Trophoblast cell (in vitro differentiated cells and primary cell): ENCODE data around the gene CLEC3A.

Source experiments
- DNase-seq, 2 donors: peaks; one replicate each; pipeline ENCODE4 v3.0.0-alpha.2; 2016
- H2AFZ ChIP-seq: 2 replicates; pipeline ENCODE4 v1.6.1; 2013; ENCODE audit warnings: low read length, moderate library complexity, mild to moderate bottlenecking; ENCODE audit not compliant: insufficient read depth, poor library complexity
- H2AK5ac ChIP-seq: 2 replicates; pipeline ENCODE4 v1.6.1; 2013; ENCODE audit warnings: mild to moderate bottlenecking, low read length
- H2BK120ac ChIP-seq: 2 replicates; pipeline ENCODE4 v1.6.1; 2013; ENCODE audit warnings: low read length, mild to moderate bottlenecking, moderate library complexity; ENCODE audit not compliant: insufficient read depth, poor library complexity
- H2BK12ac ChIP-seq: 2 replicates; pipeline ENCODE4 v1.6.1; 2013; ENCODE audit warnings: mild to moderate bottlenecking, low read length, moderate library complexity
- H2BK5ac ChIP-seq: 2 replicates; pipeline ENCODE4 v1.6.1; 2013; ENCODE audit warnings: low read length, low read depth, moderate library complexity, mild to moderate bottlenecking; ENCODE audit not compliant: poor library complexity
- H3K14ac ChIP-seq: 2 replicates; pipeline ENCODE4 v1.6.1; 2013; ENCODE audit warnings: mild to moderate bottlenecking, low read length
- H3K18ac ChIP-seq: 2 replicates; pipeline ENCODE4 v1.6.1; 2013; ENCODE audit warnings: mild to moderate bottlenecking, low read length
- H3K23ac ChIP-seq: 2 replicates; pipeline ENCODE4 v1.6.1; 2013; ENCODE audit warnings: low read length
- H3K27ac ChIP-seq: 2 replicates; pipeline ENCODE4 v1.5.1; 2013; ENCODE audit warnings: low read depth, mild to moderate bottlenecking, inconsistent platforms, low read length, moderate library complexity
- H3K27me3 ChIP-seq: 2 replicates; pipeline ENCODE4 v1.6.1; 2013; ENCODE audit warnings: inconsistent platforms, mild to moderate bottlenecking, low read length, moderate library complexity; ENCODE audit not compliant: insufficient read depth
- H3K36me3 ChIP-seq, 2 experiments: 1 replicate in 1 of 2; 2 replicates in 1 of 2; pipeline ENCODE4 v1.6.1; 2013; ENCODE audit warnings: low read length in 2 of 2, mild to moderate bottlenecking in 2 of 2, moderate library complexity in 1 of 2; ENCODE audit not compliant: insufficient read depth in 2 of 2, control insufficient read depth in 1 of 2
- H3K4ac ChIP-seq: 2 replicates; pipeline ENCODE4 v1.6.1; 2013; ENCODE audit warnings: low read depth, mild to moderate bottlenecking, low read length, moderate library complexity
- H3K4me1 ChIP-seq, 2 experiments: 1 replicate in 1 of 2; 2 replicates in 1 of 2; pipeline ENCODE4 v1.6.1; 2013; ENCODE audit warnings: low read length in 2 of 2, mild to moderate bottlenecking in 2 of 2, moderate library complexity in 1 of 2; ENCODE audit not compliant: insufficient read depth in 2 of 2, control insufficient read depth in 1 of 2
- H3K4me2 ChIP-seq: 2 replicates; pipeline ENCODE4 v1.6.1; 2013; ENCODE audit warnings: inconsistent platforms, mild to moderate bottlenecking, low read length, moderate library complexity
- H3K4me3 ChIP-seq: 2 replicates; pipeline ENCODE4 v1.5.1; 2013; ENCODE audit warnings: mild to moderate bottlenecking, low read depth, low read length, inconsistent platforms
- H3K79me1 ChIP-seq: one replicate; pipeline ENCODE4 v1.6.1; 2013; ENCODE audit warnings: low read length
- H3K79me2 ChIP-seq: 2 replicates; pipeline ENCODE4 v1.6.1; 2013; ENCODE audit warnings: low read length, mild to moderate bottlenecking; ENCODE audit not compliant: control insufficient read depth, insufficient read depth, poor library complexity
- H3K9ac ChIP-seq: 2 replicates; pipeline ENCODE4 v1.6.1; 2013; ENCODE audit warnings: mild to moderate bottlenecking, low read length
- H3K9me3 ChIP-seq: 2 replicates; pipeline ENCODE4 v1.6.1; 2013; ENCODE audit warnings: low read depth, mild to moderate bottlenecking, control low read depth, inconsistent platforms, low read length; ENCODE audit not compliant: insufficient read depth
- H4K12ac ChIP-seq: 2 replicates; pipeline ENCODE4 v1.6.1; 2013; ENCODE audit warnings: low read depth, mild to moderate bottlenecking, low read length, moderate library complexity
- H4K8ac ChIP-seq: 2 replicates; pipeline ENCODE4 v1.6.1; 2013; ENCODE audit warnings: low read depth, mild to moderate bottlenecking, low read length, moderate library complexity
- H4K91ac ChIP-seq: one replicate; pipeline ENCODE4 v1.6.1; 2013; ENCODE audit warnings: low read depth, mild to moderate bottlenecking, low read length, moderate library complexity
- WGBS: extraction: QIAGEN DNeasy Blood & Tissue Kit; methylation state at CpG from one replicate; pipeline ENCODE4 v1.1.7; 2013; ENCODE audit warnings: missing lambda C conversion rate; ENCODE audit not compliant: insufficient read length, insufficient coverage; ENCODE audit errors: extremely low coverage; 5-methylcytosine and 5-hydroxymethylcytosine counted together

The CLEC3A gene

DNA sequence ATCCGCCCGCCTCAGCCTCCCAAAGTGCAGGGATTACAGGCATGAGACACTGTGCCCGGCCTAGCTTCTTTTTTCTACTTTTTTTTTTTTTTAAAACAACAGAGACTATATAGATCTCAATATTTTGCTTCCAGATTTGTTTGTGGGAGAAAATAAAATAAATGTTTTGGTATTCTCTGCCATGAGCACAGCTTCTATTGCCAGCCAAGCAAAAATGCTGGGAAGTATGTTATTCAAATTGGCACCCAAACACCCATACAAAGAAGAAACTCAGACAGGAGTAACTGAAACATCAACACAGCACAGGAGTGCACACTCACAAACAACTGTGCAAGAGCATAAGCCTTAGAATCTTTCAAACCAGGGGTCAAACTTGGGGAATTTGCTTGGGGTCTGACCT lies 37.2 kb upstream of the CLEC3A start:
- H3K79me2 ChIP-seq: no peaks in the 10 kb centered on the region
- H3K9me3 ChIP-seq: no peaks in the 10 kb centered on the region
- no peak overlapping the region for H4K8ac ChIP-seq
- no peak overlapping the region for H2AK5ac ChIP-seq
- H3K4me1 ChIP-seq: no peaks in the 10 kb centered on the region
- no peak overlapping the region for H3K4me2 ChIP-seq
- H3K79me1 ChIP-seq: no peaks in the 10 kb centered on the region
- no peak overlapping the region for H2AFZ ChIP-seq
- H3K14ac ChIP-seq: no peak overlapping the region
- H3K4ac ChIP-seq: no peak overlapping the region
- H3K27me3 ChIP-seq: no peaks in the 10 kb centered on the region
- no peak overlapping the region for H3K9ac ChIP-seq
- H3K36me3 ChIP-seq: no peaks in the 10 kb centered on the region
- no peak overlapping the region for H3K18ac ChIP-seq
- no peak overlapping the region for H2BK5ac ChIP-seq
- H3K4me3 ChIP-seq: no peak overlapping the region
- H4K91ac ChIP-seq: no peak overlapping the region
- no peak overlapping the region for H4K12ac ChIP-seq
- no peak overlapping the region for H3K23ac ChIP-seq
- no peak for DNase-seq
- H2BK12ac ChIP-seq: no peak overlapping the region
- no peak overlapping the region for H3K27ac ChIP-seq
- H2BK120ac ChIP-seq: no peak overlapping the region
- WGBS: no CpG with 5 or more reads among the region's 3 CpGs

DNA sequence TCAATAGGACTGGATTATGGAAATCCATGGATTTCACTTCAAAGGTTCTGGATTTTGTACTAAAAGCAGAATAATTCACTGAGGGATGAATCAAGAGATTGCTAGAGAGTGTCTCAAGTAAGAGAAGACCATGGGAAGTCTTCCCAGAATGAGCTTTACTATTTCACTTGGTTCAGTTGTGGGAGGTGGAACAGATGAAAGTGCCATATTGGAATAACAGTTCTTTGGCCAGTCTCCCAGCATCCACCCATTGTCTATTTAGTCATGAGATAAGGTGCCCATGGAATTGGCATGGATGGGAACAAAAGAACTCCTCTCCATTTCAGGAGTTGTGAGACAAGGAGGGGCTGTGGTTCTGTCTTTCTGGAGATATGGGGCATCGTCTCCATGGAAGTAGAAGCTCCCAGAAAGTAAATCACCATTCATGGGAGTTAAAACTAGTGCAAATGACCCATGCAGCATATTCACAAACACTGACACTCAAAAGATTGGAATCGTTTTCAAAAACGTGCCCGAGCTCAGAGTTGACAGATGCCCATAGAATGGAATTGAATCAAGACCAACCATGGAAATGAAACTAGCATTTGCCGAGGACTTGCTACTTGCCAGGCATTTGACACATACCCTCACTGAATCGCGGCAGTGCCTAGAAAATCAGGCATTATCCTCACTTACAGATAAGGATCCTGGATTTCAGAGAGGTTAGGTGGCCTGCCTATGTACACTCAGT lies 36.2 kb upstream of the CLEC3A start:
- H2AFZ ChIP-seq: no peak overlapping the region
- WGBS: no CpG with 5 or more reads among the region's 7 CpGs
- H4K12ac ChIP-seq: no peak overlapping the region
- H3K79me2 ChIP-seq: no peaks in the 10 kb centered on the region
- H3K4me1 ChIP-seq: no peaks in the 10 kb centered on the region
- H4K91ac ChIP-seq: no peak overlapping the region
- H2AK5ac ChIP-seq: no peak overlapping the region
- no peak overlapping the region for H3K27ac ChIP-seq
- no peak overlapping the region for H3K14ac ChIP-seq
- no peak overlapping the region for H3K4me2 ChIP-seq
- no peaks in the 10 kb centered on the region for H3K27me3 ChIP-seq
- H3K9me3 ChIP-seq: no peaks in the 10 kb centered on the region
- H3K4me3 ChIP-seq: no peak overlapping the region
- no peaks in the 10 kb centered on the region for H3K79me1 ChIP-seq
- no peaks in the 10 kb centered on the region for H3K36me3 ChIP-seq
- H3K9ac ChIP-seq: no peak overlapping the region
- H3K23ac ChIP-seq: no peak overlapping the region
- no peak overlapping the region for H2BK12ac ChIP-seq
- H4K8ac ChIP-seq: no peak overlapping the region
- H3K18ac ChIP-seq: no peak overlapping the region
- no peak for DNase-seq
- no peak overlapping the region for H3K4ac ChIP-seq
- H2BK120ac ChIP-seq: no peak overlapping the region
- no peak overlapping the region for H2BK5ac ChIP-seq

DNA sequence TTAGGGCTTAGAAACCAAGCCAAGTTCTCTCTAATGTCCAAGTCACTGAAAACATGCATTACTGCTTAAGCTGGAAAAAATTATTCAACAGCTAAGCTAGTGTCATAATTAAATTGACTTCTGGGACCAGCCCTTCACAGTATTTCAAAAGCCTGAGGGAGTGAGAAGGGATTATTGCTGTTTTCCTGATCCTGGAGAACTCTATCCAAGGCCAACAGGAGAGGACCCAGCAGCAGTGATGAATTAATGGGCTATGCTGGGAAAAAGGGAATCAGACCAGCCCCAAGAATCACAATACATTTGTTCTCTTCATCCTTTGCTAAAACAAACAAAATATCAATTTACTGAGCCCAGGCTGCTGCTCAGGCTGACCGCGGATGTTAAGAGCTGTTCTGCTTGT lies 34.5 kb upstream of the CLEC3A start:
- Histone ChIP-seq H4K8ac (no peak overlapping the region), H3K4me2 (no peak overlapping the region), H3K23ac (no peak overlapping the region), H3K9me3 (no peaks in the 10 kb centered on the region), H3K4me1 (no peaks in the 10 kb centered on the region), H3K4ac (no peak overlapping the region), H4K12ac (no peak overlapping the region), H3K18ac (no peak overlapping the region), H3K14ac (no peak overlapping the region), H4K91ac (no peak overlapping the region), H3K36me3 (no peaks in the 10 kb centered on the region), H2BK120ac (no peak overlapping the region), H3K27ac (no peak overlapping the region), H2BK5ac (no peak overlapping the region), H2AFZ (no peak overlapping the region), H3K79me1 (peaks cover 4% of the 10 kb centered on the region), H2BK12ac (no peak overlapping the region), H3K4me3 (no peak overlapping the region), H3K79me2 (no peaks in the 10 kb centered on the region), H3K27me3 (no peaks in the 10 kb centered on the region), H3K9ac (no peak overlapping the region), H2AK5ac (no peak overlapping the region)
- no CpG with 5 or more reads among the region's 2 CpGs for WGBS
- no peak for DNase-seq

- Histone ChIP-seq H4K8ac (no peak overlapping the region), H2AK5ac (no peak overlapping the region), H3K4me2 (no peak overlapping the region), H3K4me3 (no peak overlapping the region), H3K9ac (no peak overlapping the region), H3K27me3 (no peaks in the 10 kb centered on the region), H4K12ac (no peak overlapping the region), H3K23ac (no peak overlapping the region), H2BK120ac (no peak overlapping the region), H2BK5ac (no peak overlapping the region), H2BK12ac (no peak overlapping the region), H3K9me3 (no peaks in the 10 kb centered on the region), H3K4ac (no peak overlapping the region), H3K27ac (no peak overlapping the region), H3K79me1 (peaks cover 14% of the 10 kb centered on the region), H3K4me1 (peaks cover 2 to 6% of the 10 kb centered on the region in 2 experiments), H3K14ac (no peak overlapping the region), H3K18ac (no peak overlapping the region), H4K91ac (no peak overlapping the region), H3K36me3 (no peaks in the 10 kb centered on the region), H3K79me2 (no peaks in the 10 kb centered on the region), H2AFZ (no peak overlapping the region)
- no peak for DNase-seq
- WGBS: no CpG with 5 or more reads among the region's 4 CpGs
These were observed 32.5 kb upstream of the CLEC3A start for GRCh38 chr16:77989846-77990245.
